CD14-positive monocyte (primary cell): ENCODE results near the gene VEPH1. TPM values are rescaled to one million over a fixed set of nuclear protein-coding genes. Genes with fewer than 3 reads are reported as not detected.

Source experiments
- DNase-seq, 3 donors: peaks; one replicate each; pipeline ENCODE4 v3.0.0-alpha.2; 2011 to 2022
- H2AFZ ChIP-seq: 2 replicates; pipeline ENCODE4 v1.6.0; 2012; ENCODE audit warnings: mild to moderate bottlenecking, low read depth, low read length, inconsistent platforms; ENCODE audit not compliant: insufficient read depth, poor library complexity, severe bottlenecking
- H3K27ac ChIP-seq, 2 donors: 1 replicate in 1 of 2; 2 replicates in 1 of 2; pipeline ENCODE4 v1.5.1; 2012 to 2013; ENCODE audit warnings: low read length in 2 of 2, control low read depth in 1 of 2, inconsistent platforms in 1 of 2, low read depth in 1 of 2, mild to moderate bottlenecking in 1 of 2
- H3K27me3 ChIP-seq, 2 donors: one replicate each; pipeline versions ENCODE4 v1.6.0 to v1.6.1; 2011 to 2013; ENCODE audit warnings: low read length in 2 of 2; ENCODE audit not compliant: control insufficient read depth in 2 of 2, insufficient read depth in 2 of 2
- H3K36me3 ChIP-seq, 2 donors: replicated peaks in 1 of 2; 1 replicate in 1 of 2; 2 replicates in 1 of 2; pipeline versions ENCODE4 v1.5.1 to v1.6.1; 2012 to 2013; ENCODE audit warnings: low read length in 2 of 2, control low read depth in 1 of 2, inconsistent platforms in 1 of 2, mild to moderate bottlenecking in 1 of 2; ENCODE audit not compliant: insufficient read depth in 2 of 2, control insufficient read depth in 1 of 2
- H3K4me1 ChIP-seq, 2 donors: 1 replicate in 1 of 2; 2 replicates in 1 of 2; pipeline versions ENCODE4 v1.5.1 to v1.6.1; 2012 to 2013; ENCODE audit warnings: low read length in 2 of 2, control low read depth in 1 of 2, inconsistent platforms in 1 of 2, mild to moderate bottlenecking in 1 of 2, moderate library complexity in 1 of 2; ENCODE audit not compliant: insufficient read depth in 2 of 2, control insufficient read depth in 1 of 2
- H3K4me2 ChIP-seq: replicated peaks from 2 replicates; pipeline ENCODE3; 2012; ENCODE audit warnings: low read length, moderate library complexity, mild to moderate bottlenecking; ENCODE audit not compliant: poor library complexity, severe bottlenecking; ENCODE audit errors: extremely low read depth
- H3K4me3 ChIP-seq, 3 experiments: fragments of 200-600 bp in 1 of 3; sonication (generic) in 1 of 3; replicated peaks in 1 of 3; 1 replicate in 2 of 3; 2 replicates in 1 of 3; pipeline ENCODE4 v1.5.1; 2011 to 2013; ENCODE audit warnings: low read length in 3 of 3, mild to moderate bottlenecking in 3 of 3, control low read depth in 2 of 3, low read depth in 2 of 3, inconsistent platforms in 1 of 3, moderate library complexity in 1 of 3
- H3K79me2 ChIP-seq: 2 replicates; pipeline ENCODE4 v1.6.0; 2012; ENCODE audit warnings: mild to moderate bottlenecking, control low read depth, inconsistent platforms, low read length, moderate library complexity; ENCODE audit not compliant: insufficient read depth
- H3K9ac ChIP-seq: 2 replicates; pipeline ENCODE4 v1.6.0; 2017; ENCODE audit warnings: low read length, mild to moderate bottlenecking; ENCODE audit not compliant: insufficient read depth, poor library complexity, severe bottlenecking
- H3K9me3 ChIP-seq, 2 donors: replicated peaks in 1 of 2; 1 replicate in 1 of 2; 2 replicates in 1 of 2; pipeline versions ENCODE4 v1.5.1 to v1.6.1; 2012 to 2013; ENCODE audit warnings: low read length in 2 of 2, control low read depth in 1 of 2; ENCODE audit not compliant: control insufficient read depth in 1 of 2, insufficient read depth in 1 of 2
- H4K20me1 ChIP-seq: 2 replicates; pipeline ENCODE4 v1.6.0; 2012; ENCODE audit warnings: mild to moderate bottlenecking, low read length, control low read depth, moderate library complexity; ENCODE audit not compliant: insufficient read depth
- H3K27ac Mint-ChIP-seq, 7 donors: one replicate each; pipeline ENCODE4 v1.8.0; 2020; ENCODE audit warnings: mild to moderate bottlenecking in 7 of 7, mixed read lengths in 7 of 7, moderate library complexity in 6 of 7, inconsistent platforms in 2 of 7
- H3K27me3 Mint-ChIP-seq, 3 donors: one replicate each; pipeline ENCODE4 v1.8.0; 2021 to 2022; ENCODE audit warnings: low read depth in 3 of 3, mild to moderate bottlenecking in 3 of 3, mixed read lengths in 3 of 3, moderate library complexity in 3 of 3, inconsistent platforms in 1 of 3
- H3K36me3 Mint-ChIP-seq, 2 donors: one replicate each; pipeline ENCODE4 v1.8.0; 2020; ENCODE audit warnings: mixed read lengths in 2 of 2, inconsistent platforms in 1 of 2, mild to moderate bottlenecking in 1 of 2
- H3K4me1 Mint-ChIP-seq: one replicate; pipeline ENCODE4 v1.8.0; 2020; ENCODE audit warnings: mild to moderate bottlenecking, mixed read lengths
- H3K4me3 Mint-ChIP-seq, 2 donors: one replicate each; pipeline ENCODE4 v1.8.0; 2020; ENCODE audit warnings: mild to moderate bottlenecking in 2 of 2, mixed read lengths in 2 of 2, moderate library complexity in 1 of 2
- H3K9me3 Mint-ChIP-seq, 7 donors: one replicate each; pipeline ENCODE4 v1.8.0; 2020 to 2022; ENCODE audit warnings: mixed read lengths in 7 of 7, mild to moderate bottlenecking in 6 of 7, moderate library complexity in 6 of 7, inconsistent platforms in 2 of 7
- CTCF ChIP-seq: fragments of 200-600 bp; IDR thresholded peaks from one replicate; pipeline ENCODE4 v1.8.0; 2022; ENCODE audit warnings: antibody characterized with exemption, mild to moderate bottlenecking
- WGBS: methylation state at CpG from one replicate; pipeline ENCODE4 v1.1.5; 2013; ENCODE audit warnings: missing lambda C conversion rate; ENCODE audit not compliant: insufficient coverage; 5-methylcytosine and 5-hydroxymethylcytosine counted together
- intact Hi-C, 2 donors: fragments of 100-400 bp; cut with micrococcal nuclease; formaldehyde crosslinking; loops; one replicate each; pipeline versions ENCODE4 v1.15.0 to v1.15.1; 2023
- polyA plus RNA-seq, 3 donors: library from polyadenylated mRNA; depleted of rRNA in 1 of 3; unstranded in 2 of 3; stranded (reverse) in 1 of 3; fragments of 300-500 nt in 2 of 3; fragments of >200 nt in 1 of 3; fragmentation: Illumina TruSeq in 2 of 3; gene quantifications; 1 replicate in 2 of 3; 2 replicates in 1 of 3; pipeline ENCODE4 v1.2.3, GENCODE V29; 2012 to 2021

Gene VEPH1
- polyA plus RNA-seq, 3 donors = 0.44 TPM; not detected in 2

- Histone ChIP-seq H4K20me1 (no peaks in the 10 kb centered on the region), H3K79me2 (no peaks in the 10 kb centered on the region), H3K4me3 (no peak overlapping the region), H3K27me3 (no peaks in the 10 kb centered on the region), H3K4me2 (no peak overlapping the region), H3K9me3 (no peaks in the 10 kb centered on the region), H3K36me3 (no peaks in the 10 kb centered on the region), H3K4me1 (no peaks in the 10 kb centered on the region), H2AFZ (no peak overlapping the region), H3K9ac (no peak overlapping the region), H3K27ac (no peak overlapping the region)
- no peaks in the 10 kb centered on the region for H3K9me3 Mint-ChIP-seq
- H3K27ac Mint-ChIP-seq = peak overlapping the region in 1 of 7 donors; percentile 15
- TF ChIP-seq CTCF = no peak
- H3K4me3 Mint-ChIP-seq = no peak overlapping the region
- H3K4me1 Mint-ChIP-seq = peaks cover 14% of the 10 kb centered on the region
- intact Hi-C loops = no loop called here
- DNase-seq = no peak
- no peaks in the 10 kb centered on the region for H3K36me3 Mint-ChIP-seq
- WGBS = no CpG with 5 or more reads among the region's 5 CpGs
- peaks cover 0 to 1% (median 0%) of the 10 kb centered on the region in 3 donors for H3K27me3 Mint-ChIP-seq
Measured at GRCh38 chr3:157282261-157283191, 220.7 kb downstream of the VEPH1 start.

GRCh38 chr3:157280786-157281185 lies 222.4 kb downstream of the VEPH1 start:
- H3K4me3 Mint-ChIP-seq = no peak overlapping the region
- Histone ChIP-seq H3K4me3 (no peak overlapping the region), H3K36me3 (no peaks in the 10 kb centered on the region), H3K9ac (no peak overlapping the region), H2AFZ (no peak overlapping the region), H3K9me3 (no peaks in the 10 kb centered on the region), H3K4me1 (no peaks in the 10 kb centered on the region), H3K27ac (no peak overlapping the region), H4K20me1 (no peaks in the 10 kb centered on the region), H3K27me3 (no peaks in the 10 kb centered on the region), H3K4me2 (no peak overlapping the region), H3K79me2 (no peaks in the 10 kb centered on the region)
- no peak for TF ChIP-seq CTCF
- H3K27me3 Mint-ChIP-seq = no peaks in the 10 kb centered on the region
- DNase-seq = no peak
- intact Hi-C loops = no loop called here
- 100% methylated on average over 1 of the region's 2 CpGs for WGBS
- no peaks in the 10 kb centered on the region for H3K36me3 Mint-ChIP-seq
- peaks cover 14% of the 10 kb centered on the region for H3K4me1 Mint-ChIP-seq
- H3K9me3 Mint-ChIP-seq = no peaks in the 10 kb centered on the region
- H3K27ac Mint-ChIP-seq = peak overlapping the region in 1 of 7 donors; percentile 72
